Measurements from ENCODE around the gene MAPKAP1.

Gene MAPKAP1

DNA sequence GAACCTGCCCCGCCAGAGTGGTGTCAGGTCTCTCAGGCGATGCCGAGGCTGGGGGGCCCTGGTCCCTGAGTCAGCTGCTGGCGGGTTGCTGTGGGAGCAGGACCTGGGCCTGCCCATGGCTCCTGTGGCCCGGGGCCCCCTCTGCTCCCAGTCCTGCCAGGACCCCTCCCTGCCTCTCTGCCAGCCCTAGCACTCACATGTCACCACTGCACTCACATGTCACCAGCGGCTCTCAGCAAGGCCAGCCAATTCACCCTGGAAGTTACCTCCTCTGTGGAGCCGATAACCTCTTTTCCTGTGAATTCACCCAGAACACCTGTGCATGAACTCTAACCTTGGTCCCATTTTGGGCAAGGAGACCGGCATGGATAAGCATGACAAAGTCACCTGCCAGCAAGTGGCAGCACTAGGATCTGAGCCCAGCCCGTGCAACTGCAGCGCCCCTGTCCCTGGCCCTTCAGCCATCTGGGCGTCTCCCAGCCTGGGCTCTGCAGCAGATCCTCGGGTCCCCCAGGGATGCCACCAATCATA lies 275.2 kb downstream of the MAPKAP1 start:
- no peak for DNase-seq (ENCODE audit: low spot score)

DNA sequence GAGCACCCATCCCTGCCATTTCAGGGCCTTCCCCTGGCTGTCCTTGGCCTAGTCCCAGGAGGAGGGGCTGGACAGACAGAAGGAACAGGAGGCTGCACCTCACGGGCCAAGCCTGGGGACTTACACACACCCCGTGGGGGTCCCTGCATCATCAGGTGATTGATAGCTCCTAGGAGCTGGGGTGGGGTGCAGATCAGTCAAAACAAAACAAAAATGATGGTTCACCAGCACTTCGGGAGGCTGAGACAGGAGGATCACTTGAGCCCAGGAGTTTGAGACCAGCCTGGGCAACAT lies 276.0 kb downstream of the MAPKAP1 start:
- no peak for DNase-seq (ENCODE audit: low spot score)

DNA sequence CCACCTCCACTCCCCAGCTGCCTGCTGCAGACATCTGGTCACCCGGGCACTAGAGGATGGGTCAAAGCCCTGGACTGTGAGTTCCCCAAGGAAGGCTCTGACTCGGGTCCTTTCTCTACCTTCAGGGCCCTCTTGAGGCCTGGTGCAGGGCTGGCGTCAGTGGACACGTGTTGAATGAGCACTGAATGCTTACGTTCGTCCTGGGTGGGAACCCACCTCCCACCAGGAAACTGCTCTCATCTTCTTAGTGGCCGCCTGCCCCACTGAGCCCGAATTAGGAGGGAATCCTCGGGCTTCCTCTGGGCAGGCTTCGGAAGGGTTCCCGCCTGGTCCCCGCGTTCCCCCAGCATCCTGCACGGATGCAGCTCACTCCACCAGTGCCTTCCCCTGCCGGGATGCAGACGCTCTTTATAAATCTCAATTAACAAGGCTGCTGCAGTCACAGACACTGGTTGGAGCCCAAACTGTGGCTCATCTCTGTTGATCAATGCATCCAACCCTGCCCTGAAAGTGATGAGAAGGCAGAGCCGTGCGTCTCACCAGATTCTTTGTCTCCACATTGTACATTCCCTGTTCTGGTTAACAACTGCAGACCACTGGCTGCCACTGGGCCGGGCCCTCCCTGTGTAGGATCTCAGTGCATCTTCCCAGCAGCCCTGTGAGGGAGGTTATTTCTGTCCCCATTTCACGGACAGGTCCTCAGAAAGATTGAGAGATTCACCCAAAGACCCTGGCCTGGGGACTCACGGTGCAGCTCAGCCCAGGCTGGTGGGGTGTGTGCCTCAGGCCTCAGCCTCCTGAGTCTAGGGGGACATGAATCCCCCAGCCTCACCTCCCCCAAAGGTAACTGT lies 276.6 kb downstream of the MAPKAP1 start:
- DNase-seq (ENCODE audit: low spot score) = no peak

DNA sequence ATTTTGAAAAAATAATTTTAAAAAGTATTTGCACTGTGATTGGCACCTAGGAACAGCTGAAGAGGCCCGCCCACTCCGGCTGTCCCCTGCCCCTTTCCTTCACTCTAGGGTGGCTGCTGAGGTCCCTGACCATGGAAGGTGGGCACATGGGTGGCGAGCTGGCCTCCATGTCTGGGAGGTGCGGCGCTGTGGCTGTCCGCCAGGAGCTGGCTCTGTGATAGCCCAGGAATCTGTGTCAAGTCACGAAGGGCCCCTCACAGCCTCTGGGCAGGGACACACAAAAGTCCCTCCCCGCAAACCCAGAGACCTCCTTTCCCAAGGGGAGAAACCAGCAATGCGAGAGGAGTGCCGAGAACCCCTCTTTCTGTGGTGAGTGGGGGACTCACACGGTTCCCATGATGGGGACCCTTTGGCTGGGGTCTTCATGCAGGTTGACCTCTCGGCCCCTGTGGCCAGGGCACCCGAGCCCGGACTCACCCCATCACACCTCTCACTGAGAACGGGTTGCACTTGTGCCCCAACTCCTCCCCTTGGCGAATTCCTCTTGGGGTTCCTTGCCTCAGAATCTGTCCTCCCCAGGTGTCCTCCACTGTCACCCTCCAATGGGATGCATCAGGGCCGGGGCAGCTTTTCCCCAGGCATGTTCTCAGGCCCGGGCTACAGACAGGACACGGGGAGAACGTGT lies 277.4 kb downstream of the MAPKAP1 start:
- no peak for DNase-seq (ENCODE audit: low spot score)

DNA sequence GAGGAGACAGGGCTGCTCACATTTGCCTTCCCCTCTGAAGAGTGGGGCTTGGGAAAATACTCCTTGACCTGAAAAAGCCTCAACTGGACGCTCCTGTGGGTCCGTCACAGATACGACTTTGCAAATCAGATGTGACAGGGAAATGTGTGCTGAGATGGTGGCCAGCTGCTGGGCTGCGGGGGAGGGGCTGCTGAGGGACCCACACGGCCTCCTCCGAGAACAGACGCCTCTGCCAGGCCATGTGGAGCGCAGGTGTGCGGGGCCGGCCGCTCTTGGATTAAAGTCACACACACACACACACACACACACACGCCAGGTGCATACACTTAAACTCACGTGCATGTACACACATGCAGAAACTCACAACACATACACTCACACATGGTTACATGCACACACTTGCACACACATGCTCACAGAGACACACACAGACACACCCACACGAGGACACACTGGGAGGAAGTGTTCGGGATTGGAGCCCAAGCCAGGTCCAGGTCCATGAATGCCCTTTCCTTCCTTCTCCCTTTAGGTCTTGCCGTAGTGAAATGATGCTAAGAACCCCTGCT lies 278.0 kb downstream of the MAPKAP1 start:
- no peak for DNase-seq (ENCODE audit: low spot score)

DNA sequence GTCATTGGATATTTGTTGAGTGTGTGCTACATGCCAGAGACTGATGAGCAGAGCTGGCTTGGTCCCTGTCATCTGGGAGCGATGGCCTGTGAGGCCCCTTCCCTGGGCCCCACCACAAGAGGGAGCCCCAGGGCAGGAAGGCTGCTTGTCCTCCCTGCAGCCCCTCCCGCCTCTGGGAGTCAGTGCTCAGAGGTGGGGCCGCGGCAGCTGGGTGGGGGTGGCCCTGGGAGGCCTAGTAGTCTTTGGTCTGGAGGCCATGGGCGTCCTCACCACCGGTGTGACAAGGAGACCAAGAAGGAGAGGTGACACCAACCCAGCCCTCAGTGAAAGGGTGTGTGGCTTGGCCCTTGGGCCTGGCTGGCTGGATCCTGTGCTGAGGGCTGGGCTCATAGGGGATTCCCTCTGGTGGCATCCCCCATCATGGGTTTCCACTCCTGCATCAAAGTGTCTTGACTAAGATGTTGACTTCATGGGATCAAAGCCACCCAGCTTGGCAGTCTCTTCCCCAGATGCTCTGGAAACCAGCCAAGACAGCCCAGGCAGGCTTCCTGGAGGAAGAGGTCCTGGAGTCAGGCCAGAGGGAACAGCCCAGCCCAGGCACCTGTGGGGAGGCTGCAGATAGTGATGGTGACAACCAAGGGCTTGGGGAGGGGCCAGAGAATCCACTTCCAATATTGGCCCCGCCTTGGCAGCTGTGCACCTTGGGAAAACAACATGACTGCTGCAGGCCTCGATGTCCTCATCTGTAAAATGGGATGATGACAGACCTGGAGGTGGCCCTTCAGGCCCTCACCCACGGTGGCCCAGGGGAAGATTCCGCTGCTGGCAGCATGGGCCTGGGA lies 278.7 kb downstream of the MAPKAP1 start:
- no peak for DNase-seq (ENCODE audit: low spot score)

DNA sequence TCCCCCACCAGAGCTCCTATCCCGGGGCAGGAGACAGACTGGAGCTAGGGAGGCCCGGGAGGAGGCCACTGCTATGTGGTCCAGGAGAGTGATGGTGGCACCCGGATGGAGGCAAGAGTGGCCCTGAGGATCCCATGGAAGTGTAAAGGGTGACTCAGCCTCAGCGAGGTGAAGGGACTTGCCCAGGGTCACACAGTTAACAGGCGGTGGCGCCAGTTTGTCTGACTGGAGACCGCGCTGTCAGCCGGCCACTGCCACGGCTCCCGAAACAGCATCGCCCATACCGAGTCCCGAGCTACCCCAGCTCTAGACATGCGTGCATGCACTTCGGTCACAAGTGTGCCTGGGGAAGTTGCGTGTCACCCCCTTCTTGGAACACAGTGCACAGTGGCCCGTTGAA lies 279.5 kb downstream of the MAPKAP1 start:
- DNase-seq (ENCODE audit: low spot score) = no peak

DNA sequence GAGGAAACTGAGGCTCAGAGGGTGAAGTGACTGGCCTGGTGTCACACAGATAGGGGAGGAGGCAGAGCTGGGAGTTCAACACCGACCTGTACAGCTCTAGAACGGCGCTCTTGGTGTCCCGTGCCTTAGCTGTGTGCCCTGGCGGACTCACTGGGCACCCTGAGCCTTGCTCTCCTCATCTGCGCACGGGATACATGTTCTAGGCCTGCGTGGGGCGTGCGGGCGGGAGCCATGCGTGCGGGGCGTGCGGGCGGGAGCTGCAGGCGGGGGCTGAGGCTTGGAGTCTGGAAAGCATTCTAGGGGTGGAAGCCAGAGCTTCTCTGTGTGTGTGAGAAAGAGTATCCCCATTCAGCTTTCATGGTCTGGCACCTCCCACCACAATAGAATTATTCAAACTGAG lies 280.1 kb downstream of the MAPKAP1 start:
- no peak for DNase-seq (ENCODE audit: low spot score)

DNA sequence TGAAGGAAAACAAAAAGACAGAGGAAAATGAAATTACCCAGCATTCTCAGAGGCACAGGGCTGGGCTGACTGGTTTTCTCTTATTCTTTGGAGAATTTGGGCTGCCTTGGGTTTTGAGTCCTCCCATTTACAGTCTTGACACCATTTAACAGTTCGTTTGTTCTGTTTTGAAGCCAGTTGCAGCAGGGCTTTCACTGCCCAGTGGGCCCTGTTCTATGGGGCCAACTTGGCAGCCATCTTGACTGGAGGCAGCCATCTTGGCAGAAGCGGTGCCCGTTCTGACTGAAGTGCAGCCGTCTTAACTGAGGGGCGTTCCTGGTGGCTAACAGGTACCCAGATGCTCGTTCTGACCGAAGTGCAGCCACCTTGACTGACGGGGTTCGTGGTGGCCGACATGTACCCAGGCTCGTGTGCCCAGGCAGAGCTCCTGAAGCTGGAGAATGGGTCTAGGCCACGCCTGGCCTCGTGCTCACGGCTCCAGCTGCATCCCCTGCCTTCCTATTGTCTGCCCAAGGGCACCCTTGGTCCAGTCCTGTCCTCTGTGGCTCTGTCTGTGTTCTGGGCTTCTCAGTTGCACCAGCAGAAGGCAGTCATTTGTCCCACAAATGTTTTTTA lies 281.0 kb downstream of the MAPKAP1 start:
- DNase-seq (ENCODE audit: low spot score) = no peak

DNA sequence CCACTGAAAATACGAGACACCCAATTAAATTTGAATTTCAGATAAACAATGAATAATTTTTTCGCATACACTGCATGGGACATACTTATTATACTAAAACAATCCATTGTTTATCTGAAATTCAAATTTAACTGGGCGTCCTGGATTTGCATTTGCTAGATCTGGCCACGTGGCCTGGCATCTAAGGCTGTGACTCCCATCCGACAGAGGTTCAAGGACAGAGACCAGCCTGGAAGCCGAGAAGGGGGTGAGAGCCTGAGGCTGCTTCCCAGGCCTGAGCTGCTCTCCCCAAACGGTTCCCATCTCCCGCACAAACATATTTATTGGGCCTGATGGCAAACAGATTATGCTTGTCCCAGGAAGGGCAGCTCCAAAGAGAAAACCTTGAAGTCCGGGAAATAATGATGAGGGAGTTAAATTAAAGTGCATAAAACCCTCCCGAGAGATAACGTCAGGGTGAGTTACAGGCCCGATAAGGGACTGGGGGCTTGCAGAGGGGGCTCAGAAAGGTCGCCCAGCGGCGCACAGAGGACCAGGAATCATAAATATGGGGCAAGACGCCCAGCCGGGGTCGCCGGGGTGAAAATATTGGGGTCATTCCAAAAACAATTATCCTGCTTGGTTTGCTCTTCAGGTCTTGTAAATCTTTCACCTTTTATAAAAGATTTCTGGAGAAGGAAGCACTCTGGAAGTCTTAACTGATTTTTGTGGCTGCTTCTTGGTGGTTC lies 281.7 kb downstream of the MAPKAP1 start:
- no peak for DNase-seq (ENCODE audit: low spot score)

DNA sequence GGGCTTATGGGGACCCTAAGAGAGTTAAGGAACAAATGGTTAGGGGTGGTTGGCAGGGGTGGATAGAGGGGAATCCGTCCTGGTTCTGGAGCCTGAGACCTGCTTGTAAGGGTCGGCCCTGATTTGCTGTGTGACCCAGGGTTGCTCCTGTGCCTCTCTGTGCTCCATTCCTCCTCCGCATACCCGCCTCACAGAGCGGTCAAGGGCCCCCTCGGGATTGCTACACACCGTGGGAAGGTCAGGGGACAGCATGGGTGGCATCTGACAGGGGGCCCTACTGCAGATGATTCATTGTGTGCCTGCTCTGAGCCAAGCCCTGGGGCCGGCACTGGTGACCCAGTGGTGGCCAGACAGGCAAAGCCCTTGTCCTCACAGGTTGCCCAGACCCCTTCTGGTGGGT lies 283.0 kb downstream of the MAPKAP1 start:
- no peak for DNase-seq (ENCODE audit: low spot score)

DNA sequence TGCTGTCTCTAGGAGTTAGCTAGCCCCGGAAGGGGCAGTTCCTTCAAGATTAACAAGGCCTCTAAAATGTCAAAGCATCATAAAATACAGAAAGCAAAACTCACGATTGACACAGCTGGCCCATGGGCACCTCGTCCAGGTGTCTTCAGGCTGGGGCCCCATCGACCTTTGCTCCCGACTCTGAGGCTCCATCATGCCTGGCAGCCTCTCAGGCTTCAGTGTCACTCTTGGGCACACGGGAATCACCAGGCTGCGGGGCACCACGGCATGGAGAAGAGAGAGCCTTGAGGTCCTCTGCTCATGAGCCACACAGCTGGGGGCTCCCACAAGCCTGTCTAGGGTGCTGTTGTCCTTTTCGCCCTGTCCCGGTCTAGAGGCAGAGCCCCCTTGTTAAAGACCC lies 284.2 kb downstream of the MAPKAP1 start:
- no peak for DNase-seq (ENCODE audit: low spot score)

DNA sequence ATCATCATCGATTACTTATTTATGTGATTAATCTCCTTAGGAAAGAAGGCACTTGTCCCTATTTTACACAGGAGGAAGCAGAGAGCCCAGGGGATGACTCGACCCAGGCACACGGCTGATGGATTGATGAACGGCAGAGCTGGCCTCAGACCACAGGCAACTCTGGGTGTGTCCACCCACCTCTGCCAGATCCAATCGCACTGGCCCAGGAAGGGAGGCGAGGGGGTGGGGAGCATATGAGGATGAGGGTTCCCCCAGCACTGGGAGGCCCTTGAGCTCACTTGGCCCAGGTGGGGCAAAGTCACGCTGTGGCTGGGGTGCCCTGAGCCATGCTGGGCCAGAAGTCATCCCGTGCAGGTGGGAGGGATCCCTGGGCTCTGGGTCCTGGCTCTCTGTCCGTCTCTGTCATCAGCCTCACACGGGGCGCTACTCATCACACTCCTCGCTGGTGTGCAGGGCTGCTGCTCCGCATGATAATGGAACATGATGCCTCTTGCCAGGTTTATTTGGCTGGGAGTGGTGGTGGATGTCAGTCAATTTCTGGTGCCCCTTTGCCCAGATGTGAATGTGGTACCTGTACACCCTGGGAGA lies 285.3 kb downstream of the MAPKAP1 start:
- DNase-seq (ENCODE audit: low spot score) = no peak

DNA sequence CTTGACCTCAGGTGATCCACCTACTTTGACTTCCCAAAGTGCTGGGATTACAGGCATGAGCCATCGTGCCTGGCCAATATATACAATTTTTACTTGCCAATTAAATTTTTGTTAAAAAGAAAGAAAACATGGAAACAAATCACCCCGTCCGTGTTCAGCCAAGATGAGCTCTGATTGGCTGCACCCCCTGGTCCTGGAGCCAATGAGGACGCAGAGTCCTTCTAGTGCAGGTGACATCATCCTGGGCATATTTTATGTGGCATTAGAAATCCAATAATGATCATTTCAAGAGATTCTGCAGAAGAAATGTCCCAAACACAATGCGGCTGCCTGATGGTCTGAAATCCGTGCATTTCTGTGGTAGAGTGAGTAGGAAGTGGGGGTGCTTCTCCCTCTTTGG lies 285.8 kb downstream of the MAPKAP1 start:
- DNase-seq (ENCODE audit: low spot score) = no peak

DNA sequence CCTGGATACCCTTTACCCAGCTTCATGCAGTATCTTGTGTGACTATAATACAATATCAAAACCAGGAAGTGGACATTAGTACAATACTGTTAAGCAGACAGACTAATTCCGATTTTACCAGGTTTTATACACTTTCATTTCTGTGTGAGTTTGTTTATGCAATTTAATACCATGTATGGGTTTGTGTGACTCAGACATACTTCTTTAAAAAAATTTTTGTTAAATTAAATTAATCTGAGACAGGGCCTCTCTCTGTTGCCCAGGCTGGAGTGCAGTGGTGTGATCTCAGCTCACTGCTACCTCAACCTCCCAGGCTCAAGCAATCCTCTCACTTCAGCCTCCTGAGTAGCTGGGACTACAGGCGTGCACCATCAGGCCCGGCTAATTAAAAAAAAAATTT lies 288.6 kb downstream of the MAPKAP1 start:
- no peak for DNase-seq (ENCODE audit: low spot score)

DNA sequence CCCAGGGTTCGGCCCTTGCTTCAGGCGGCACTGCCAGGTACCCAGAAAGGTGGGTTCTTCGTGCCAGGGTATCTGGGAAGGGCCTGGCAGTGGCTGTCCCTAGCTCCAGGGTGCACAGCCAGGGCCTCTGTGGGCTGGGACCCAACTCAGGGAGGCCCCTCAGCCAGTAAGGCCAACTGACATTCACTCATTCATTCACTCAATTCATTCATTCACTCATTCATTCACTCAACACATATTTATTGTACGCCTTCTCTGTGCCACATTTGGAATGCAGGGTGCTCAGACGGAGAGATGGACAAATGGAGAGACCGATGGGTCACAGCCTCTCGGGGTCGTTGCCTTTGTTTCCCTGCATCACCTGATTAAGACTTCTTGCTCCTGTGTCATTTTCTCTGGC lies 290.5 kb downstream of the MAPKAP1 start:
- no peak for DNase-seq (ENCODE audit: low spot score)

DNA sequence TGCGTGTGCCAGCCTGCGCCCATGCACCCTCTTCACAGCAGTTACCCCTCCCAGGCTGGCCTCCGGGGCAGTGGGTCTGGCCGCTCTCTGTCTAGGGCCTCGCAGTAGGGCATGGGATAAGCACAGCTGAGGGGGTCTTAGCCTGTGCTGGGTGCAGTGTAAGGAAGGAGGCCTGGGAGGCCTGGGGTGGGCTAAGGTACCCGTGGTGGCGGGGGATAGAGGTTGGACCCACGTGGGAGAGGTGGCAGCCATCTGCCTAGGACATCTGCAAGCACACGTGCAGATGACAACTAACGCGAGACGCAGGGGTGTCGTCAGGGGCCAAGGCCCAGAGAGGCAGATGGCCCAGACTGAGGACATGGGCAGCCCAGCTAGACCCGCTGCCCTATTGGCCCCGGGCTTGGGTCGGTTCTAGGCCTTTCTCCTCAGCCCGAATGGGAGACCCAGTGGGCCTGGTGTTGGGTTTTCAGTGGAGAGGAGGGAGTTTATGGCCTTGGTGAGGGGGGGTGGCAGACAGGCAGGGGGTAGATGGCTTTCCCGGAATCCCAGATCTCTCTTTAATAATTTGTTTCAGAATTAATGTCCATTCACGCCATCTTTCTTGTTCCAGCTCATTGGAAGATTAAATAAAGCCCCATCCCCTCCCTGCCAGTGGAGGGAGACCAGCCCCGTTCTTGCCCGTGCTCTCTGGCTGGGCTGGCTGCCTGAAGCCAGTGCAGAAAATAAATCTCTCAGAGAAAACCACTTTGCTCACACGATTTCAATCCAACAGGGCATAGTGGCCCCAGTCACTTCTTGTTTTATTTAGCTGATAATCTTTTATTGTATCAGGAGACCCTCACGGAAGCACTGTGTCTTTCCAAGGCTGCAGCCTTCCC lies 291.2 kb downstream of the MAPKAP1 start:
- no peak for DNase-seq (ENCODE audit: low spot score)

DNA sequence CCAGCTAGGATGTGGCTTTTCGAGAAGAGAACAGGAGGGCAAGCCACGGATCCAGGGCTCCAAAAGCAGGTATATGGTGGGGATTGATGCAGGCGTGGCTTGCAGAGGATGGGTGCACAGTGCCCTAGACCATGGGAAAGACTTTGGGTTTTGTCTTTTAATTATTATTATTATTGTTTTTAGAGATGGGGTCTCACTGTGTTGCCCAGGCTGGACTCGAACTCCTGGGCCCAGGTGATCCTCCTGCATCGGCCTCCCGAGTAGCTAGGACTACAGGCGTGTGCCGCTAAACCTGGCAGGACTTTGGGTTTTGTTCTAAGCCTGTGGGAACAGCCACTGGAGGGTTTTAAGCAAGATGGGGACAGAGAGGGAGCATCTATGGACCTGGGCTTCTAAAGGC lies 293.4 kb downstream of the MAPKAP1 start:
- no peak for DNase-seq (ENCODE audit: low spot score)

DNA sequence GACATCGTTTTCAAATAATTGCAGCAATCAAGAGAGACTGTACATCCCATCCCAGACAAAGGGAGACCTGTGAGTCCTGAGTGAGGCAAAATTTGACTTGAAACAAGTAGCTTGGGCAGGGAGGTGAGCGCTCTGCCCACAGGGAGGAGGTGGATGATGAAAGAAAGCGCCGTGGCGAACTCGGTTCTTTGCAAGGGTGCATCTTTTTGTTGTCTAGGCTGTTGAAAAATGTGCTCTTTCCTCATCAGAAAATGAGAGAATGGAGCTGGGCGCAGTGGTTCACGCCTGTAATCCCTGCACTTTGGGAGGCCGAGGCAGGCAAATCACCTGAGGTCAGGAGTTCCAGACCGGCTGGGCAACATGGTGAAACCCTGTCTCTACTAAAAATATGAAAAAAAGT lies 294.8 kb downstream of the MAPKAP1 start:
- no peak for DNase-seq (ENCODE audit: low spot score)

Data from cerebellar cortex (tissue), 1 donor.